IPS-15b (cell line): ENCODE results near the gene ALCAM.

ENCODE experiments used
- H3K27me3 ChIP-seq: one replicate; pipeline ENCODE4 v1.6.1; 2013; ENCODE audit warnings: low read length; ENCODE audit not compliant: control insufficient read depth, insufficient read depth
- H3K36me3 ChIP-seq: one replicate; pipeline ENCODE4 v1.6.1; 2013; ENCODE audit warnings: low read length; ENCODE audit not compliant: control insufficient read depth, insufficient read depth
- H3K4me1 ChIP-seq: one replicate; pipeline ENCODE4 v1.6.1; 2013; ENCODE audit warnings: mild to moderate bottlenecking, low read length; ENCODE audit not compliant: control insufficient read depth, insufficient read depth
- H3K4me3 ChIP-seq: one replicate; pipeline ENCODE4 v1.5.1; 2013; ENCODE audit warnings: low read depth, low read length
- H3K9ac ChIP-seq: one replicate; pipeline ENCODE4 v1.6.1; 2013; ENCODE audit warnings: low read depth, mild to moderate bottlenecking, low read length
- H3K9me3 ChIP-seq: one replicate; pipeline ENCODE4 v1.6.1; 2013; ENCODE audit warnings: mild to moderate bottlenecking, low read length; ENCODE audit not compliant: control insufficient read depth, insufficient read depth

The ALCAM gene

DNA sequence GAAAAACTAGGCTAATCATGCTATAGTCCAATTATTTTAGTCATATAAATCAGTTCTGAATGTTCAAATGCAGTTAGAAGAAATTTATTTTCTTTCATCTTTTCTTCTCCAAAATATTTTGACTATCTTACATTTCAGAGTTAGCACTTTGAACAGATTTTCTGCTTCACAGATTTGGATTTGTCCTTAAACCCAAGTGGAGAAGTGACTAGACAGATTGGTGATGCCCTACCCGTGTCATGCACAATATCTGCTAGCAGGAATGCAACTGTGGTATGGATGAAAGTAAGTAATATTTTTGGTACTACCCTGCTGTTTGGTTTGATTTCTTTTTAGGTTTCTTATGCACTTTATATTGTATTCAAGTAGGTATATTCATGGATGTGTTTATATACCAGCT, 178.3 kb downstream of the ALCAM start:
- H3K27me3 ChIP-seq = no peaks in the 10 kb centered on the region
- peaks cover 5% of the 10 kb centered on the region for H3K36me3 ChIP-seq
- H3K4me3 ChIP-seq = no peak overlapping the region
- H3K9me3 ChIP-seq = no peaks in the 10 kb centered on the region
- no peak overlapping the region for H3K9ac ChIP-seq
- no peaks in the 10 kb centered on the region for H3K4me1 ChIP-seq

- H3K9ac ChIP-seq = no peak overlapping the region
- no peaks in the 10 kb centered on the region for H3K36me3 ChIP-seq
- H3K9me3 ChIP-seq = no peaks in the 10 kb centered on the region
- H3K4me3 ChIP-seq = no peak overlapping the region
- H3K27me3 ChIP-seq = no peaks in the 10 kb centered on the region
- H3K4me1 ChIP-seq = no peaks in the 10 kb centered on the region
Observed at GRCh38 chr3:105553851-105554250, 187.1 kb downstream of the ALCAM start.

DNA sequence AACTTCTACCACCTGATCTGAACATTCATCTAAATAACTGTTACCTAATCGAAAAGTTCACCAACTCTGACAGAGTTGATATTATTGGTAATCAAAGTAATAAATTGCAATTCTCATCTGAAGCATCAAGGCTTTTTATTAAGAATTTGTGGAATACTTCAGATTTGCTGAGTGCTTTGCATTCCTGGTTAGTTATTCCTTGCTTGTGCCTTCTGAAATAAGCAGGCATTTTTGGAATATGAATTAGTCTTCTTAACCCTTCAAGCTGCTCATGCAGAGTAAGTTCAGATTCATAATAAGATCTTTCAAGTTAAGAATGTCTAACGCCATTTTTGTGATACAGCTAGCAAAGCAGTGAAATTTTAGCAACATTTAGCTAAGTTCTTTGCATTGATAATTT, 188.5 kb downstream of the ALCAM start:
- Histone ChIP-seq H3K4me3 (no peak overlapping the region), H3K9me3 (no peaks in the 10 kb centered on the region), H3K9ac (no peak overlapping the region), H3K4me1 (no peaks in the 10 kb centered on the region), H3K36me3 (no peaks in the 10 kb centered on the region), H3K27me3 (no peaks in the 10 kb centered on the region)

- Histone ChIP-seq H3K36me3 (no peaks in the 10 kb centered on the region), H3K27me3 (no peaks in the 10 kb centered on the region), H3K9me3 (no peaks in the 10 kb centered on the region), H3K9ac (no peak overlapping the region), H3K4me1 (no peaks in the 10 kb centered on the region), H3K4me3 (no peak overlapping the region)
Observed at GRCh38 chr3:105559856-105560255, 193.1 kb downstream of the ALCAM start.

GRCh38 chr3:105561876-105562275, 195.2 kb downstream of the ALCAM start:
- no peaks in the 10 kb centered on the region for H3K36me3 ChIP-seq

GRCh38 chr3:105564546-105565288, 198.0 kb downstream of the ALCAM start:
- Histone ChIP-seq H3K4me3 (no peak overlapping the region), H3K4me1 (no peaks in the 10 kb centered on the region), H3K27me3 (no peaks in the 10 kb centered on the region), H3K9me3 (no peaks in the 10 kb centered on the region), H3K9ac (no peak overlapping the region), H3K36me3 (no peaks in the 10 kb centered on the region)

More at GRCh38 chr3:105561876-105562275, 195.2 kb downstream of the ALCAM start:
- no peak overlapping the region for H3K4me3 ChIP-seq
- H3K4me1 ChIP-seq = no peaks in the 10 kb centered on the region
- H3K9me3 ChIP-seq = no peaks in the 10 kb centered on the region
- H3K27me3 ChIP-seq = no peaks in the 10 kb centered on the region
- H3K9ac ChIP-seq = no peak overlapping the region

DNA sequence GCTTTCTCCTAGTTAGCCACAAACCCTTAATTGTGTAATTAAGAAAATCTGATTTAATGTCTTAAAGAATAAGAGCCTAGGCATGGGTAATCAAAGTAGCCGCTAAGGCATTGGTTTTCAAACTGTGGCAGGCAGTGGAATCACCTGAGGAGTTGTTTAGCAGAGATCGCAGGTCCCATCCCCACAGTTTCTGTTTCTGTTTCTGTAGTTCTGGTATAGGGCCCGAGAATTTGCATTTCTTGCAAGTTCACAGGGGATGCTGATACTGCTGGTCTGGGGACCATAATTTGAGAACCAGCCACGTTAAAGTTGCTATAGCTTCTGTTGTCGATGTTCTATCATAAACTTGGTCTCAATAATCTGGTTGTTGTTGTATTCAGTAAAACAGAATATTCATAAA, 204.3 kb downstream of the ALCAM start:
- no peaks in the 10 kb centered on the region for H3K4me1 ChIP-seq
- H3K27me3 ChIP-seq = no peaks in the 10 kb centered on the region
- H3K36me3 ChIP-seq = no peaks in the 10 kb centered on the region
- no peak overlapping the region for H3K9ac ChIP-seq
- no peak overlapping the region for H3K4me3 ChIP-seq
- H3K9me3 ChIP-seq = no peaks in the 10 kb centered on the region

DNA sequence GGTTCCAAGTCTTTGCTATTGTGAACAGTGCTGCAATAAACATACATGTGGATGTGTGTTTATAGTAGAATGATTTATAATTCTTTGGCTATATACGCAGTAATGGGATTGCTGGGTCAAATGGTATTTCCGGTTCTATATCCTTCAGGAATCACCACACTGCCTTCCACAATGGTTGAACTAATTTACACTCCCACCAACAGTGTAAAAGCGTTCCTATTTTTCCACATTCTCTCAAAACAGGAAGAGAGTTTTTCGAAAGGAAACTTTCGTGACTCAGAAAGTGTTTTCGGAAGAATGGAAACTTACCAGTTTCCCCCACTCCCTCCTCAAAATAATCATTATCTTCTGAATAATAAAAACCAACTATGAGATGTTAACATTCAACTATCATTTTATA, 205.8 kb downstream of the ALCAM start:
- H3K4me3 ChIP-seq = no peak overlapping the region
- no peaks in the 10 kb centered on the region for H3K9me3 ChIP-seq
- H3K36me3 ChIP-seq = no peaks in the 10 kb centered on the region
- H3K9ac ChIP-seq = no peak overlapping the region
- no peaks in the 10 kb centered on the region for H3K27me3 ChIP-seq
- no peaks in the 10 kb centered on the region for H3K4me1 ChIP-seq

DNA sequence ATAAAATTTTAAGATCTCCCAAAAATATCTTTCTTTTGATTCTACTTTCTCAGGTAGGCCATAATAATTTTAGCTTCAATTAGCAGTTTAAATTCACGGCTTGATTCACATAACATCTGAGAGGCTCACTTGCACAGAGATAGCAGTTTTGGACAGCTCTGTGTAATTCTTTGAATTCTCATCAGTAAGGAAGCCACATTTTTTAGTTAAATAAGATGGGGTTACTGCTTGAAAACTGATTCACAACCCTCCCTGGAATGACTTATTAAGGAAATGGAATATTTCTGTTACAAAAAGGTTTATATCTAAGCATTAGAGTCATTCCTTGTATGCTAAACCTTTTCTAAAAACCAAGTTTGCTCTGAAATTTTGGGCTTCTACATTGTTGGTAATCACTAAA, 212.7 kb downstream of the ALCAM start:
- H3K4me1 ChIP-seq = no peaks in the 10 kb centered on the region
- no peak overlapping the region for H3K4me3 ChIP-seq
- H3K27me3 ChIP-seq = no peaks in the 10 kb centered on the region
- H3K9me3 ChIP-seq = no peaks in the 10 kb centered on the region
- no peaks in the 10 kb centered on the region for H3K36me3 ChIP-seq
- no peak overlapping the region for H3K9ac ChIP-seq

- H3K4me1 ChIP-seq = no peaks in the 10 kb centered on the region
- no peaks in the 10 kb centered on the region for H3K9me3 ChIP-seq
- no peaks in the 10 kb centered on the region for H3K27me3 ChIP-seq
- no peaks in the 10 kb centered on the region for H3K36me3 ChIP-seq
- H3K4me3 ChIP-seq = no peak overlapping the region
- no peak overlapping the region for H3K9ac ChIP-seq
Observed at GRCh38 chr3:105580296-105580965, 213.7 kb downstream of the ALCAM start.

DNA sequence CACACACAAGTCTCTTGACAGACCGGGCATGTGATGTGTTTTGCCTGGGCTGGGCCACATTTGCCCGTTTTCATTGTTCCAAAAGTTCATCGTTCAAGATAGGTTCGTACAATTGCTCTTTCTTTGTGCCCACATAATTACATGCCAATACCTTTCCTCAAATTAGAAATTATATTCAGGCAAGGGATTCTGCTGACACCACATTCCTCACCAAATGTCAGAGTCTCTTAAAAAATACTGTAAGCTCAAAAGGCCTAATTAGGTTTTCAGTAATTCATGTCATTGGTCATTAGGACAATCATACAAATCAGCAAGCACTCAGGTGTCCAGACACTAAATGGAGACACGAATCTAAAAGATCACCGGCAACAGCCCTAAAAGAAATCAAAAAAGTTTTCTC, 215.3 kb downstream of the ALCAM start:
- Histone ChIP-seq H3K4me1 (no peaks in the 10 kb centered on the region), H3K4me3 (no peak overlapping the region), H3K9ac (no peak overlapping the region), H3K27me3 (no peaks in the 10 kb centered on the region), H3K36me3 (no peaks in the 10 kb centered on the region), H3K9me3 (no peaks in the 10 kb centered on the region)
